Activated CD4-positive, alpha-beta T cell treated with anti-CD3 and anti-CD28 coated beads for 36 hours (primary cell): Measurements from ENCODE around the gene MTRR. TPM values are rescaled to one million over a fixed set of nuclear protein-coding genes. Genes with fewer than 3 reads are reported as not detected.
A peak's percentile ranks its signal among the peaks of the same experiment; 100 is the strongest.

Source experiments
- ATAC-seq: fragments of 200-7000 bp; cut with Tn5 transposase; one replicate; pipeline ENCODE4 v1.10.0; 2021; ENCODE audit warnings: mild to moderate bottlenecking, moderate library complexity
- CTCF ChIA-PET: fragments of 350-600 bp; sonication (Branson Sonifier 250); formaldehyde crosslinking; loops from one replicate; lab custom pipeline; 2021; ENCODE audit warnings: antibody characterized with exemption; lab: Charles Lee
- POLR2A ChIA-PET: fragments of 350-600 bp; sonication (Branson Sonifier 250); formaldehyde crosslinking; loops from one replicate; lab custom pipeline; 2021; ENCODE audit warnings: antibody characterized with exemption, inconsistent platforms; lab: Charles Lee
- DNase-seq: peaks from one replicate; pipeline ENCODE4 v3.0.0-alpha.2; 2020
- H3K27ac Mint-ChIP-seq: one replicate; pipeline ENCODE4 v1.8.0; 2021; ENCODE audit warnings: mixed read lengths
- H3K27me3 Mint-ChIP-seq: one replicate; pipeline ENCODE4 v1.8.0; 2021; ENCODE audit warnings: mixed read lengths
- H3K36me3 Mint-ChIP-seq: one replicate; pipeline ENCODE4 v1.8.0; 2021; ENCODE audit warnings: low read depth, mixed read lengths
- H3K4me1 Mint-ChIP-seq: one replicate; pipeline ENCODE4 v1.8.0; 2021; ENCODE audit warnings: mixed read lengths
- H3K4me3 Mint-ChIP-seq: one replicate; pipeline ENCODE4 v1.8.0; 2021; ENCODE audit warnings: mild to moderate bottlenecking, moderate library complexity, mixed read lengths
- H3K9me3 Mint-ChIP-seq: one replicate; pipeline ENCODE4 v1.8.0; 2021; ENCODE audit warnings: low read depth, mixed read lengths
- intact Hi-C, 2 experiments: fragments of 100-400 bp; cut with DNase I in 1 of 2; cut with micrococcal nuclease in 1 of 2; formaldehyde crosslinking; loops; one replicate each; pipeline versions ENCODE4 v1.14.2 to v1.15.1; 2022 to 2024; cut with DNase I, micrococcal nuclease
- total RNA-seq, 2 experiments: library from RNA; stranded (reverse); gene quantifications; one replicate each; pipeline ENCODE4 v1.2.3, GENCODE V29; 2021

Gene MTRR
- total RNA-seq, 2 experiments from 2014 or later, result 49.3 to 52.9 TPM

DNA sequence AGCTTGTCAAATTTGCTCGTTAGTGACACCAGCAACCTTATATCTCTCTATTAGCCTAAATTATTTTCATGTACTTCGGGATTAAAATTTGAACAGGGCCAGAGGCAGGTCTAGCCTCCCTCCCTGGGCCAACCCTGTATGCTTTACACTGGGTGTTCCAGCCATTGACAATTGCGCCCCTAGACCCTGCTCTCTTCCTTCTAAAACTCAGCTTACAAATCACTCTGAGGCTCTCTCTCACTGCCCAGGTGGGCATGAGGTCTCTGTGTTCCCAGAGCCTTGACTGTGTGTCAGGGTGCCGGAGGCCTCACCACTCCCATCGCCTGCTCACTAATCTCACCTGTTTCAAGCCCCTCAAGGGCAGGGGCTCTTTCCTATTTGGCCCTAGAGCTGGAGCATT is 11.6 kb upstream of the MTRR start:
- H3K27ac Mint-ChIP-seq, result peak overlapping the region; percentile 32
- ATAC-seq, result no peak
- ChIA-PET POLR2A (interaction anchor here (1.7 kb wide), 1 partner anchor 11 kb away, joined by 3 read pairs; no protein-coding TSS in a partner anchor), CTCF (interaction anchor here (1.3 to 3.0 kb wide), 3 partner anchors 11 to 1029 kb away, joined by 4 to 21 read pairs (median 5); partner anchors contain the start of genes FASTKD3 and MTRR)
- H3K4me1 Mint-ChIP-seq, result peaks cover 21% of the 10 kb centered on the region
- H3K9me3 Mint-ChIP-seq, result peaks cover 2% of the 10 kb centered on the region
- no peak overlapping the region for H3K4me3 Mint-ChIP-seq
- no peak for DNase-seq
- no peaks in the 10 kb centered on the region for H3K27me3 Mint-ChIP-seq
- intact Hi-C loops, result loop anchor here in 1 of 2 experiments (1.0 to 5.0 kb wide), 3 partner anchors 100 to 1090 kb away; no protein-coding TSS in a partner anchor
- peaks cover 21% of the 10 kb centered on the region for H3K36me3 Mint-ChIP-seq

DNA sequence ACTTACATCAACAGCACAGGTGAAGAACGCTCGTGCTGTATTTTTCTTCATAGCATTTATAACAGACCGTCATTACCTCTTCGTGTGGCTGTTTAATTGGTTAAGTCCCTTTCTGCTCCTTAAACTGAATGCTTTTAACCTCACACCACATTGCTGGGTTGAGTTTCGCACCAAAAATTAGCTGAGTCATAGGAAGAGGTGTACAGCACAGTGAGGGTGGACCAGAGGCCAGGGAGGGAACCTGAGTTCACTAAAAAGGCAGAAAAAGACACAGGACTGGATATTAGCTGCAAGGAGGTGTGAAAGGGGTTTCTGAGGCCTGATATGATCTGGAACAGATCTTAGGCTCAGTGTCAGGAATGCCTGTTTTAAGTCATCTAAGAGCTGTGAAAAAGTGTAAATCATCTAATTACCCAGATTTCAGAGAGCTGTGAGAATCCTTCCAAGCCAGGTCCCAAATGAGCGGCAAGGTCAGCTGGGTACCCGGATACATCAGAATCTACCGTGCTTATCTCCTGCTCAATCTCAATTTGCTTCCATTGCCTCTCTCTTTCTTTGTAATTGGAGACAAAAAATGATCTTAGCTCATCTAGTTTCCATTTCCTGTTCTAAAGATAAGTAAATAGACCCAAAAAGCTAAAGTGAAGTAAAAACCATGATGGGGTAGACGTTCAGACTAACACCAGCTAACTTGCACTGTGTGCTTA is 10.9 kb upstream of the MTRR start:
- Mint-ChIP-seq H3K27ac (peak overlapping the region; percentile 68), H3K36me3 (peaks cover 24% of the 10 kb centered on the region), H3K27me3 (no peaks in the 10 kb centered on the region), H3K4me1 (peaks cover 18% of the 10 kb centered on the region), H3K4me3 (no peak overlapping the region), H3K9me3 (peaks cover 2% of the 10 kb centered on the region)
- POLR2A ChIA-PET, result interaction anchor here (0.8 to 1.7 kb wide), 2 partner anchors 10 to 11 kb away, joined by 3 read pairs; partner anchors contain the start of genes FASTKD3 and MTRR
- CTCF ChIA-PET, result interaction anchor here (0.5 to 3.0 kb wide), 6 partner anchors 10 to 1029 kb away, joined by 3 to 21 read pairs (median 4); partner anchors contain the start of genes FASTKD3 and MTRR
- peak; percentile 14 for DNase-seq
- intact Hi-C loops, result loop anchor here in 1 of 2 experiments (1.0 to 5.0 kb wide), 4 partner anchors 11 to 1091 kb away; partner anchors contain the start of genes FASTKD3 and MTRR
- peak; percentile 76 for ATAC-seq

GRCh38 chr5:7866196-7866595 is 2.8 kb upstream of the MTRR start:
- Mint-ChIP-seq H3K36me3 (peaks cover 35% of the 10 kb centered on the region), H3K4me1 (peaks cover 43% of the 10 kb centered on the region)

GRCh38 chr5:7867260-7867659 is 1.7 kb upstream of the MTRR start:
- CTCF ChIA-PET, result interaction anchor here (0.7 to 5.0 kb wide), 3 partner anchors 9 to 20 kb away, joined by 3 to 21 read pairs (median 3); no protein-coding TSS in a partner anchor
- Mint-ChIP-seq H3K4me3 (peak overlapping the region; percentile 94), H3K36me3 (peaks cover 37% of the 10 kb centered on the region), H3K27me3 (no peaks in the 10 kb centered on the region), H3K9me3 (no peaks in the 10 kb centered on the region), H3K27ac (no peak overlapping the region), H3K4me1 (peaks cover 53% of the 10 kb centered on the region)
- no peak for ATAC-seq
- DNase-seq, result no peak
- POLR2A ChIA-PET, result interaction anchor here (1.0 kb wide), 1 partner anchor 10 kb away, joined by 3 read pairs; no protein-coding TSS in a partner anchor
- intact Hi-C loops, result loop anchor here (5.0 to 10.0 kb wide), 3 partner anchors 1152 to 1490 kb away; partner anchors contain the start of genes TENT4A (in 2 of the 2) and MED10 (in 1 of the 2)

More at GRCh38 chr5:7866196-7866595, 2.8 kb upstream of the MTRR start:
- Mint-ChIP-seq H3K27ac (no peak overlapping the region), H3K4me3 (no peak overlapping the region), H3K9me3 (no peaks in the 10 kb centered on the region), H3K27me3 (no peaks in the 10 kb centered on the region)
- intact Hi-C loops, result loop anchor here (5.0 to 10.0 kb wide), 3 partner anchors 1151 to 1489 kb away; partner anchors contain the start of genes TENT4A (in 2 of the 2) and MED10 (in 1 of the 2)
- DNase-seq (no peak), ATAC-seq (no peak)
- POLR2A ChIA-PET, result no interaction called here
- CTCF ChIA-PET, result interaction anchor here (5.0 kb wide), 1 partner anchor 9 kb away, joined by 21 read pairs; no protein-coding TSS in a partner anchor

DNA sequence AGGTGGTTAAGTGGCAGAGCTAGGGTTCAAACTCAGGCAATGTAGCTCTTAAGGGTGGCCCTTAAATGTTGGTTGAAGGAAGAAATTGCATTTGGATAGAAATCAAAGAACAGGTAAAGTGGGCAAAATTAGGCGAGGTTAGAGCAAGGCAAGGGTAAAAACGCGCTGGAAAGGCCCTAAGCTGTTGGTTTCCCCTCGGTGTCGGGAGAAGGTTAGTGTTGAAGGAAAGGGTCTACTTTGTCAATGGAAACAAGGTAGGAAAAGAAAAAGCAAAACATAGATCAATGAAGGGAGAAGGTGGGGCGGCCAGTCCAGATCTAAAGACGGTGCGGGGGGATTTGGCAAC is 548 bp upstream of the MTRR start:
- peak overlapping the region; percentile 95 for H3K27ac Mint-ChIP-seq
- peaks cover 38% of the 10 kb centered on the region for H3K36me3 Mint-ChIP-seq
- H3K27me3 Mint-ChIP-seq, result no peaks in the 10 kb centered on the region
- no peaks in the 10 kb centered on the region for H3K9me3 Mint-ChIP-seq
- intact Hi-C loops, result loop anchor here (2.0 to 10.0 kb wide), 7 partner anchors 18 to 1491 kb away; partner anchors contain the start of genes TENT4A (in 2 of the 2), CFAP90 (in 1 of the 2), MED10 (in 1 of the 2) and NSUN2 (in 1 of the 2)
- H3K4me3 Mint-ChIP-seq, result peak overlapping the region; percentile 94
- ATAC-seq (no peak), DNase-seq (peak; percentile 9)
- POLR2A ChIA-PET, result interaction anchor here (0.6 to 1.7 kb wide), 5 partner anchors 9 to 17 kb away, joined by 3 to 4 read pairs (median 3); partner anchors contain the start of gene CFAP90
- CTCF ChIA-PET, result interaction anchor here (1.3 to 5.0 kb wide), 4 partner anchors 8 to 19 kb away, joined by 3 to 21 read pairs (median 6); no protein-coding TSS in a partner anchor
- peaks cover 64% of the 10 kb centered on the region for H3K4me1 Mint-ChIP-seq

GRCh38 chr5:7869474-7870136 is 657 bp downstream of the MTRR start:
- ATAC-seq (peak; percentile 27), DNase-seq (peak; percentile 61)
- H3K9me3 Mint-ChIP-seq, result no peaks in the 10 kb centered on the region
- H3K4me1 Mint-ChIP-seq, result peaks cover 71% of the 10 kb centered on the region
- POLR2A ChIA-PET, result interaction anchor here (0.5 to 1.7 kb wide), 4 partner anchors 7 to 19 kb away, joined by 3 to 9 read pairs (median 4); partner anchors contain the start of gene CFAP90
- CTCF ChIA-PET, result interaction anchor here (0.6 to 5.0 kb wide), 5 partner anchors 9 to 18 kb away, joined by 3 to 21 read pairs (median 6); no protein-coding TSS in a partner anchor
- H3K27ac Mint-ChIP-seq, result peak overlapping the region; percentile 90
- no peaks in the 10 kb centered on the region for H3K27me3 Mint-ChIP-seq
- intact Hi-C loops, result loop anchor here (1.0 to 10.0 kb wide), 10 partner anchors 9 to 1492 kb away; partner anchors contain the start of genes NSUN2 (in 2 of the 2), SRD5A1 (in 2 of the 2), TENT4A (in 2 of the 2) and CFAP90 (in 1 of the 2)
- peak overlapping the region; percentile 94 for H3K4me3 Mint-ChIP-seq
- peaks cover 42% of the 10 kb centered on the region for H3K36me3 Mint-ChIP-seq

GRCh38 chr5:7871653-7872052 is 2.7 kb downstream of the MTRR start:
- intact Hi-C loops, result no loop called here
- ChIA-PET CTCF (interaction anchor here (0.6 to 2.2 kb wide), 4 partner anchors 13 to 949 kb away, joined by 4 to 10 read pairs (median 6); no protein-coding TSS in a partner anchor), POLR2A (interaction anchor here (0.6 kb wide), 1 partner anchor 1112 kb away, joined by 3 read pairs; no protein-coding TSS in a partner anchor)
- Mint-ChIP-seq H3K4me3 (no peak overlapping the region), H3K27ac (peak overlapping the region; percentile 41), H3K4me1 (peaks cover 67% of the 10 kb centered on the region), H3K9me3 (no peaks in the 10 kb centered on the region), H3K36me3 (peaks cover 51% of the 10 kb centered on the region), H3K27me3 (no peaks in the 10 kb centered on the region)
- DNase-seq, result no peak
- ATAC-seq, result no peak

DNA sequence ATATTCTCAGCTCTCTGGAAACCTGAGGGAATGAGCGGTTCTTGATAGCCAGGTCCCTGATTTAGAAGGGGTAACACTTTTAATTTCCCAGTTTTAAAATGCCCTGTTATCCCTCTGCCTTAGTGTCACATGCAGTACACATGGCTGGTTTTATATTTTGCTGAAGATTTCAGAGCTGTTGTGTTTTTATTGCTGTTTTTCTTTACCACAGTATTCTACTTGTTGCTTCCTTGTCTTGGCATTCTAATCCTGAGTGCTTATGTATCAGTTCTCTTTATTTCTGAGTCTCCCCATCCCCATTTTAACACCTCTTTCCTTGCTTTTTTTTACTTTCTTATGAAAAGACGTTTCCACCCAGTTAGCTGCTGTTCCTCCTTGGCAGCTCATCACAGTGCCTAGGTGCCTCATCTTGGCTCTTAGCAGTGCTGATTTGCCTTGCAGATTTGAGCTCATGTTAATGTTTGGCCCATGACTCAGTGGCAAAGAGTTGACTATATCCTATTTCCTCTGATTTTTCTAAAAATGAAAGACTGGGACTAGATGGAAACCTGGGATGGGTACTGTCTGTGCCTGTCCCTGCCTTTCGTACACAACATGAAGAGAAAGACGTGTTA is 3.7 kb downstream of the MTRR start:
- H3K9me3 Mint-ChIP-seq, result no peaks in the 10 kb centered on the region
- peak overlapping the region; percentile 48 for H3K4me3 Mint-ChIP-seq
- peaks cover 66% of the 10 kb centered on the region for H3K4me1 Mint-ChIP-seq
- no peak for ATAC-seq
- peak overlapping the region; percentile 55 for H3K27ac Mint-ChIP-seq
- POLR2A ChIA-PET, result interaction anchor here (0.6 kb wide), 1 partner anchor 1113 kb away, joined by 3 read pairs; no protein-coding TSS in a partner anchor
- DNase-seq, result no peak
- intact Hi-C loops, result no loop called here
- H3K36me3 Mint-ChIP-seq, result peaks cover 54% of the 10 kb centered on the region
- H3K27me3 Mint-ChIP-seq, result no peaks in the 10 kb centered on the region
- CTCF ChIA-PET, result interaction anchor here (0.7 to 2.2 kb wide), 4 partner anchors 12 to 16 kb away, joined by 3 to 10 read pairs (median 6); no protein-coding TSS in a partner anchor

- peaks cover 69% of the 10 kb centered on the region for H3K4me1 Mint-ChIP-seq
- peak overlapping the region; percentile 55 for H3K27ac Mint-ChIP-seq
- intact Hi-C loops, result no loop called here
- peak overlapping the region; percentile 48 for H3K4me3 Mint-ChIP-seq
- ChIA-PET POLR2A (no interaction called here), CTCF (interaction anchor here (1.7 to 2.2 kb wide), 3 partner anchors 14 to 16 kb away, joined by 5 to 10 read pairs (median 8); no protein-coding TSS in a partner anchor)
- H3K36me3 Mint-ChIP-seq, result peaks cover 60% of the 10 kb centered on the region
- DNase-seq, result peak; percentile 47
- H3K9me3 Mint-ChIP-seq, result no peaks in the 10 kb centered on the region
- H3K27me3 Mint-ChIP-seq, result no peaks in the 10 kb centered on the region
- peak; percentile 5 for ATAC-seq
Measured at GRCh38 chr5:7873216-7873615, 4.3 kb downstream of the MTRR start.

- intact Hi-C loops, result no loop called here
- no peak overlapping the region for H3K4me3 Mint-ChIP-seq
Measured at GRCh38 chr5:7874639-7875038, 5.7 kb downstream of the MTRR start.

More at GRCh38 chr5:7874639-7875038, 5.7 kb downstream of the MTRR start:
- H3K36me3 Mint-ChIP-seq, result peaks cover 71% of the 10 kb centered on the region
- CTCF ChIA-PET, result interaction anchor here (1.0 kb wide), 1 partner anchor 14 kb away, joined by 3 read pairs; no protein-coding TSS in a partner anchor
- ATAC-seq (no peak), DNase-seq (no peak)
- no peak overlapping the region for H3K27ac Mint-ChIP-seq
- no peaks in the 10 kb centered on the region for H3K9me3 Mint-ChIP-seq
- H3K27me3 Mint-ChIP-seq, result no peaks in the 10 kb centered on the region
- POLR2A ChIA-PET, result no interaction called here
- peaks cover 78% of the 10 kb centered on the region for H3K4me1 Mint-ChIP-seq
